OCI-LY1 (cell line): Measurements from ENCODE around the gene PIEZO1.

Source experiments
- H2AFZ ChIP-seq: fragments of 200-600 bp; sonication (generic), shearing (Covaris generic); 2 replicates; pipeline ENCODE4 v1.6.0; 2014; ENCODE audit warnings: antibody characterized with exemption, mild to moderate bottlenecking, low read length
- H3F3A ChIP-seq: fragments of 200-600 bp; sonication (generic), shearing (Covaris generic); 2 replicates; pipeline ENCODE4 v1.6.0; 2014; ENCODE audit warnings: mild to moderate bottlenecking, antibody characterized with exemption, low read length, moderate library complexity; ENCODE audit not compliant: insufficient read depth
- H3K27ac ChIP-seq: fragments of 200-600 bp; sonication (generic); 2 replicates; pipeline ENCODE4 v1.5.1; 2014; ENCODE audit warnings: low read length, mixed run types, mild to moderate bottlenecking, low read depth; ENCODE audit not compliant: poor library complexity, severe bottlenecking
- H3K27me3 ChIP-seq: fragments of 200-600 bp; sonication (generic); 2 replicates; pipeline ENCODE4 v1.6.0; 2014; ENCODE audit warnings: antibody characterized with exemption, mild to moderate bottlenecking, low read length, moderate library complexity; ENCODE audit not compliant: insufficient read depth
- H3K36me3 ChIP-seq: fragments of 200-600 bp; sonication (generic); 2 replicates; pipeline ENCODE4 v1.6.1; 2014; ENCODE audit warnings: mild to moderate bottlenecking, antibody characterized with exemption, low read length, moderate library complexity, mixed read lengths; ENCODE audit not compliant: insufficient read depth
- H3K4me1 ChIP-seq: fragments of 200-600 bp; sonication (generic); 2 replicates; pipeline ENCODE4 v1.5.1; 2014; ENCODE audit warnings: mild to moderate bottlenecking, low read length, moderate library complexity; ENCODE audit not compliant: insufficient read depth, severe bottlenecking
- H3K4me2 ChIP-seq: fragments of 200-600 bp; sonication (generic), shearing (Covaris generic); 2 replicates; pipeline ENCODE4 v1.6.1; 2014; ENCODE audit warnings: low read length
- H3K4me3 ChIP-seq: fragments of 200-600 bp; sonication (generic); 2 replicates; pipeline ENCODE4 v1.5.1; 2014; ENCODE audit warnings: low read length, low read depth, mild to moderate bottlenecking, mixed read lengths; ENCODE audit not compliant: poor library complexity, severe bottlenecking
- H3K79me2 ChIP-seq: fragments of 200-600 bp; shearing (Covaris generic); 2 replicates; pipeline ENCODE4 v1.6.1; 2016; ENCODE audit warnings: mixed run types, low read length, mixed read lengths; ENCODE audit not compliant: insufficient read depth
- H3K9ac ChIP-seq: fragments of 200-600 bp; sonication (generic), shearing (Covaris generic); 2 replicates; pipeline ENCODE4 v1.6.1; 2014; ENCODE audit warnings: mild to moderate bottlenecking, low read length, mixed read lengths
- H3K9me2 ChIP-seq: fragments of 200-600 bp; sonication (generic), shearing (Covaris generic); 2 replicates; pipeline ENCODE4 v1.6.1; 2014; ENCODE audit warnings: low read depth, mild to moderate bottlenecking, low read length, mixed read lengths
- H3K9me3 ChIP-seq: fragments of 200-600 bp; shearing (Covaris generic); 2 replicates; pipeline ENCODE4 v1.6.1; 2014; ENCODE audit warnings: low read length, mixed read lengths
- H4K20me1 ChIP-seq: fragments of 200-600 bp; sonication (generic), shearing (Covaris generic); 2 replicates; pipeline ENCODE4 v1.6.0; 2016; ENCODE audit warnings: mild to moderate bottlenecking, low read length; ENCODE audit not compliant: insufficient read depth
- EZH2 ChIP-seq: fragments of 200-600 bp; sonication (generic), shearing (Covaris generic); IDR thresholded peaks from 2 replicates; pipeline ENCODE4 v1.8.0; 2017; ENCODE audit warnings: borderline replicate concordance, mixed run types, mild to moderate bottlenecking, antibody characterized with exemption, low read length, moderate library complexity, mixed read lengths
- TF ChIP-seq, protein P1 (sequence below): fragments of 200-600 bp; sonication (generic), shearing (Covaris generic); IDR thresholded peaks from 2 replicates; pipeline ENCODE4 v1.5.1; 2017; ENCODE audit warnings: mild to moderate bottlenecking, antibody characterized with exemption, low read length, moderate library complexity, mixed read lengths

The PIEZO1 gene

GRCh38 chr16:88724855-88725555, 60.0 kb downstream of the PIEZO1 start:
- no peaks in the 10 kb centered on the region for H3K79me2 ChIP-seq
- no peak overlapping the region for H3K9ac ChIP-seq
- H3K36me3 ChIP-seq: peaks cover 9% of the 10 kb centered on the region; the same call in 1 of the 2 replicates
- no peaks in the 10 kb centered on the region for H4K20me1 ChIP-seq
- no peak overlapping the region for H3K4me2 ChIP-seq
- H2AFZ ChIP-seq: no peak overlapping the region
- no peaks in the 10 kb centered on the region for H3F3A ChIP-seq
- H3K4me1 ChIP-seq: no peaks in the 10 kb centered on the region
- H3K4me3 ChIP-seq: no peak overlapping the region
- TF ChIP-seq, protein P1, sequence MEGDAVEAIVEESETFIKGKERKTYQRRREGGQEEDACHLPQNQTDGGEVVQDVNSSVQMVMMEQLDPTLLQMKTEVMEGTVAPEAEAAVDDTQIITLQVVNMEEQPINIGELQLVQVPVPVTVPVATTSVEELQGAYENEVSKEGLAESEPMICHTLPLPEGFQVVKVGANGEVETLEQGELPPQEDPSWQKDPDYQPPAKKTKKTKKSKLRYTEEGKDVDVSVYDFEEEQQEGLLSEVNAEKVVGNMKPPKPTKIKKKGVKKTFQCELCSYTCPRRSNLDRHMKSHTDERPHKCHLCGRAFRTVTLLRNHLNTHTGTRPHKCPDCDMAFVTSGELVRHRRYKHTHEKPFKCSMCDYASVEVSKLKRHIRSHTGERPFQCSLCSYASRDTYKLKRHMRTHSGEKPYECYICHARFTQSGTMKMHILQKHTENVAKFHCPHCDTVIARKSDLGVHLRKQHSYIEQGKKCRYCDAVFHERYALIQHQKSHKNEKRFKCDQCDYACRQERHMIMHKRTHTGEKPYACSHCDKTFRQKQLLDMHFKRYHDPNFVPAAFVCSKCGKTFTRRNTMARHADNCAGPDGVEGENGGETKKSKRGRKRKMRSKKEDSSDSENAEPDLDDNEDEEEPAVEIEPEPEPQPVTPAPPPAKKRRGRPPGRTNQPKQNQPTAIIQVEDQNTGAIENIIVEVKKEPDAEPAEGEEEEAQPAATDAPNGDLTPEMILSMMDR: no peak
- TF ChIP-seq EZH2: no peak
- no peaks in the 10 kb centered on the region for H3K9me3 ChIP-seq
- H3K27me3 ChIP-seq: no peaks in the 10 kb centered on the region; the same call in 1 of the 2 replicates
- no peak overlapping the region for H3K27ac ChIP-seq
- no peaks in the 10 kb centered on the region for H3K9me2 ChIP-seq

GRCh38 chr16:88723911-88724310, 61.1 kb downstream of the PIEZO1 start:
- H3K4me1 ChIP-seq: no peaks in the 10 kb centered on the region
- no peak overlapping the region for H3K4me2 ChIP-seq
- no peak overlapping the region for H3K9ac ChIP-seq
- peaks cover 11% of the 10 kb centered on the region; the same call in 1 of the 2 replicates for H3K36me3 ChIP-seq
- H2AFZ ChIP-seq: no peak overlapping the region
- no peaks in the 10 kb centered on the region for H3K9me2 ChIP-seq
- H3K9me3 ChIP-seq: no peaks in the 10 kb centered on the region
- TF ChIP-seq, protein P1: no peak
- no peak for TF ChIP-seq EZH2
- H3F3A ChIP-seq: no peaks in the 10 kb centered on the region
- H3K27me3 ChIP-seq: no peaks in the 10 kb centered on the region; the same call in 1 of the 2 replicates
- no peak overlapping the region for H3K27ac ChIP-seq
- no peaks in the 10 kb centered on the region for H4K20me1 ChIP-seq
- no peaks in the 10 kb centered on the region for H3K79me2 ChIP-seq
- H3K4me3 ChIP-seq: no peak overlapping the region

- Histone ChIP-seq H3K9me3 (no peaks in the 10 kb centered on the region), H3K9me2 (no peaks in the 10 kb centered on the region), H3K36me3 (peaks cover 15% of the 10 kb centered on the region; the same call in 1 of the 2 replicates), H2AFZ (no peak overlapping the region), H3K4me3 (no peak overlapping the region), H4K20me1 (no peaks in the 10 kb centered on the region), H3K9ac (no peak overlapping the region), H3K27ac (no peak overlapping the region), H3K4me2 (no peak overlapping the region), H3F3A (no peaks in the 10 kb centered on the region), H3K27me3 (no peaks in the 10 kb centered on the region; the same call in 1 of the 2 replicates), H3K4me1 (no peaks in the 10 kb centered on the region), H3K79me2 (no peaks in the 10 kb centered on the region)
- TF ChIP-seq, protein P1: no peak
- TF ChIP-seq EZH2: no peak
Observed at GRCh38 chr16:88723507-88723887, 61.5 kb downstream of the PIEZO1 start.
